CD4-positive, alpha-beta T cell treated with Interleukin-12 subunit alpha and Interleukin-12 subunit beta, for 1 hour (primary cell): ENCODE measurements around the gene CREB3L1.

Experiments
- DNase-seq: peaks from one replicate; pipeline ENCODE4 v3.0.0-alpha.2; 2020

CREB3L1 gene

DNA sequence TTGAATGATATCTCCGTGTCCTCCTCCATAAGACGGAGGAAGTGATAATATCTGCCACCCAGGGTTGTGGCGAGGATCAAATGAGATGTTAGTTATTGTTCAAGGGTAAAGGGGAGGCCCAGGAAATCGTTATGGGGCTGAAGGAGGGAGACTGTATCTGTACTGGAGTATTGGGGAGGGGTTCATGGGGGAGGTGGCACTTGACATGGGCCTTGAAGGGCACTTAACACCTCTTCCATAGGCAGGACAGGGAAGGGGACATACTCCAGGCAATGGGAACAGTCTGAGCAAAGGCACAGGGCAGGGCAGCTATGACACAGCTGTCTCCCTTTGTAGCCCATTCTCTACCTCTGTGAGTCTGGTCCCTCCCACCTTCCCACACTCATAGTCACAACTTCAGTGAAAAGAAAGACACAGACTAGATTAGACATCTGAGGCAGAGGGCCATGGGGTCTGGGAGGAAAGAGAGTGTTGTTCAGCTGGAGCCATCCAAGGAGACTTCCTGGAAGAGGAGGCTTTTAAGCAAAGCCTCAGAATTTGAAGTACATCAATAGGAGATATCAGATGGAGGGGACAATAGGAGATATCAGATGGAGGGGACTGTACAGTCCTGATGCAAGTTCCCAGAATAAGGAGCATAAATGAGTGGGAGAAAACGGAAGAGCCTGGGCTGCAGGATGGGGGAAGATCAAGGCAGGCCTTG is 54.0 kb downstream of the CREB3L1 start:
- peak; percentile 65 for DNase-seq

DNA sequence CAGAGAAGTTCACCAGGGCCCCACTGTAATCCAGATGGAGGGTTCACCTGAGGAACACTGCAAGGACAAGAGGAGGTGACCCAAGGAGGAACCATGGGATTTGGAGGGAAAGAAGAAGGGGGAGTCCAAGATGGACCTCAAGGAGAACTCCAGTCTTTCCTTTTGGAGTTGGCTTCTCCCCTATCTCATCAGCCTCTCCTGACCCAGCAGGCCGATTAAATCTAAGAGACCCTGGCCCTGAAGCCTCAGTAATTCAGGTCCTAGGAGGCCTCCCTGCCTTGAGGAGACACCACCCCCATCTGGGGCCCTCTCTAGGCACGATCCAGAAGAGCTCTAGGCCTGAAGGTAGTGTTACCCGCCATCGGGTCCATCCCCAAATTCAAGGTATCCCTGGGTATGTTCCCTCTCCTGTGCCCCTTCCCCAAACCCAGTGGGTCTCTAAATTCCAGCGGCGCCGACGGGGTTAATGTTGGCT is 54.7 kb downstream of the CREB3L1 start:
- no peak for DNase-seq

DNA sequence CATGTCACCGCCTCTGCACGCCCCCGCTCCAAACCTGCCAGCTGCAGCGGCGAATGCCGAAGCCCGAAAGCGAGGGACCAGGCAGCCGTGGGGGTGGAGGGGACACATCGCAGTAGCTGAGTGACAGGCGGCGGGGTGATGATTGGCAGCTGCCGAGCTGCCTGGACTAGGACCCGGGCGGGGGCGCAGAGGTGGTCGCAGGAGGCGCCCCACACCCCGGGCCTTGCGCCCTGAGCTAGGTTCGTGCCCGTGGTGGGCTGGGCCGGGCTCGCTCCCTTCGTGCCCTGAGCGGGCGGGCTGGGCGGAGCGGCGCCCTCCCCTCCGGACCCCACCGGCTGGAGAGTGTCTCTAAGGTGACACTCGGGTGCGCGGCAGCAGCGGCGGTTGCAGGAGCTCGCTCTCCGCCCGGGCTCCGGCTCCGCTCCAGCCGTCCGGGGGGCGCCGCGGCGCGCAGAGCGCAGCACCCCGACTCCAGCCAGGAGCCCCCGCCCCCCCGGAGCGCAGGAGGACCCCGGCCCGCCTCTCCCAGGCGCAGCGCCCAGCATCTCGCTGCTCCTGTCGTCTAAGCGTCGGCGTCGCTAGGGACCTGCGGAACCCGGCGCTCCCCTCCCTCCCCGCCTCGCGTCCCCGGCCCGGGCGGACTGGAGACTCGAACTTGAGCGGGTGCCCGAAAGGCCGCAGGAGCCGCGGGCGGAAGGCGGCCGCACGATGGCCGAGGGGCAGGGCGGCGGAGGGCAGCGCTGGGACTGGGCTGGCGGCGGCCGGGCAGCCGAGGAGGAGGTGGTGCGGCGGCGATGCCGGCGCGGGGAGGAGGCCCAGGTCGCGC is 55.3 kb downstream of the CREB3L1 start:
- no peak for DNase-seq

DNA sequence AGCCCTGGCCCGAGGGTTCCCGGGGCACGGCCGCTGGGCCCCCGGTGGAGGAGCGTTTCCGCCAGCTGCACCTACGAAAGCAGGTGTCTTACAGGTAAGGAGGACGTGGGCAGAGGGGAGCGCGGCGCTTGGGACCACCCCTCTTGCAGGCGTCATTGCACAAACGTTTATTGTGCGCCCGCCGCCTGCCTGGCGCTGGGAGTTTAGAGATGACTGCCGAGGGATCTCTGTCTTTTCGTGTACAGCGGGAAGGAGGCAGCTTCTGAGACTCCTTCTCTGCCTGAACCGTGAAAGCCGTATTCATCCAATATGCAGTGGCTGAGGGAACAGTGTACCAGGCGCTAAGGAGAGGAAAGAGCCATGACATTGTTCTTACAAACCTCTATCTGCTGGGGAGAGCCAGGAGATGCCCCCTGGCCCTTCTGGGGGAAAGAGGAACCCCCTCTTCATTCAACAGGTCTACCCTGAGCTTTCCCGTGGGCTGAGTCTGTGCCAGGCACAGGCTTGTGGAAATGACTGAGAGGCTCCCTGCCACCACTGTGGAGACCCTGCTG is 56.0 kb downstream of the CREB3L1 start:
- no peak for DNase-seq

DNA sequence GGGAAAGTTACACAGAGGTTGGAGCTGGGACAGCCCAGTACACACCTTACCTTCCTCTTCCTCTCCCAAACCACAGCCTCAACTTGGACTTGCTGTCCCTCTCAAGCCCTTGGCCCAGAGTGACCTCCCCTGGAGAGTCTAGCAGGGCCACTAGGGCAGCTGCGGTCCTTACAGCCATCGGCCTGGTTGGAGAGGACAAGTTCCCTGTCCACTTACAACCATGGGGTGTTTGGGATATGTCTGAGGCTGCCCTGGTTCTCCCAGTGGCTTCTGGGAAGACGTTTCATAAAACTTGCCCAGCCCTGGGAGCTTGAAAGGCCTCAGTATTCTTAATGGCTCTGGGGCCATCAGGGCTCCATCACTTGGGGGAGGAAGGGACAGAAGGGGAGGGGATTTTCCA is 56.7 kb downstream of the CREB3L1 start:
- DNase-seq = no peak

DNA sequence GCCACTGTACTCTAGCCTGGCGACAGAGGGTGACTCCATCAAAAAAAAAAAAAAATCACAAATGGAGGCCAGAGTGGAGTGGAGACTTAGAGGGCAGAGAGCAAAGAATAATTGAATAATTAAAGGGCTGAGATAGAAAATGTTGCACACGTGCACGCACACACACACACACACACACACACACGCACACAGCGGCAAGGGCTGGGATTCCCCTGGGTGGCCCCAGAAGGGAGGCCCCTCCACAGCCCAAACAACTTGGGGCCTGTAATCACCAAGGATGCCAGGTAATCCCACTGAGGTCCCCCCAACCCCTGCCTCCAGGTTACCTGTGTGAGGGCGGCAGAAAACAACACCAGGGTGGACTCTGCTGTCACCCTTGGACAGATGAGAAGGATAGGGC is 57.8 kb downstream of the CREB3L1 start:
- no peak for DNase-seq

DNA sequence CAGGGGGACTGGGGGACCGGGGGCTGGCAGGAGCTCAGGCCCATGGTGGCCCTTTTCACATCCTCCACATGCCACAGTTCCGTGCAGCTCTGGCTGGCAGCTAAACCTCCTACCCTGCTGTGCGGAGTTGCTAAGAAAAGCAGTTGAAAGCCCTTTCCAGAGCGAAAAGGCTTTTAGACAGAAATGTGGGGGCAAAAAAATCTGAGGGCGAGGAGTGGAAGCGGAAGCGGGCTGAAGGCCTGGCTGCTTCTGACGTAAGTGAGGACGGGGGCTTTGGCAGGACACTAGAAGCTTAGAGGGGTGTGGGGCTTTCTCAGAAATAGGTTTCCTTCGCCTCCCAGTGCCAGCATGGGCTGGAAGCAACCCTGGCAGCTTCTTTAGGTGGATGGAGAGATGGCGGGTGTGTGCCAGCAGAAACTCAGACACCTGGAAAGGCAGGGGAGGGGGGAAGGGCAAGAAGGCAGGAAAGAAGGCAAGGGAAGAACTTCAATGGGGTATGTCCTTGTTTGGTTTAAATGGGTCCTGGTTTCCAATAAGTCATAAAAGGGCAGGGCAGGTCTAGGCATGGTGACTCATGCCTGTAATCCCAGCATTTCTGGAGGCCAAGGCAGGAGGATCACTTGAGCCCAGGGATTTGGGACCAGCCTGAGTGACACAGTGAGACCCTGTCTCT is 58.6 kb downstream of the CREB3L1 start:
- DNase-seq = no peak

DNA sequence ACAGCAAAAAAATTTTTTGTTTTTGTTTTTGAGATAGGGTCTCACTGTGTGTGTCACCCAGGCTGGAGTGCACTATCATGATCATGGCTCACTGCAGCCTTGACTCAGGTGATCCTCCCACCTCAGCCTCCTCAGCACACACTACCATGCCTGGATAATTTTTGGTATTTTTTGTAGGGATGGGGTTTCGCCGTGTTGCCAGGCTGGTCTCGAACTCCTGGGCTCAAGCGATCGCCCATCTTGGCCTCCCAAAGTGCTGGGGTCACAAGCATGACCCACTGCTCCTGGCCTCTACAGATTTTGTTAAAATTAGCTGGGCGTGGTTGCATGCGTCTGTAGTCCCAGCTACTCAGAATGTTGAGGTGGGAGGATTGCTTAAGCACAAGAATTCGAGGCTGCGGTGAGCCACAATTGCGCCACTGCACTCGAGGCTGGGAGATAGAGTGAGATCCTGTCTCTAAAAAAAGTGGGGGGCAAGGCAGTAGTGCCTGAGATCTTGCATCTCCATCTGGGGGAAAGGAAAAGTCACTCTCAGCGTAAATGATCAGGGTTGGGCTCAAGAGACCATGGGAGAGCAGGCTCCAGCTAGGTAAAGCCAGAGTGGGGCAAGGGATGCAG is 59.2 kb downstream of the CREB3L1 start:
- no peak for DNase-seq

DNA sequence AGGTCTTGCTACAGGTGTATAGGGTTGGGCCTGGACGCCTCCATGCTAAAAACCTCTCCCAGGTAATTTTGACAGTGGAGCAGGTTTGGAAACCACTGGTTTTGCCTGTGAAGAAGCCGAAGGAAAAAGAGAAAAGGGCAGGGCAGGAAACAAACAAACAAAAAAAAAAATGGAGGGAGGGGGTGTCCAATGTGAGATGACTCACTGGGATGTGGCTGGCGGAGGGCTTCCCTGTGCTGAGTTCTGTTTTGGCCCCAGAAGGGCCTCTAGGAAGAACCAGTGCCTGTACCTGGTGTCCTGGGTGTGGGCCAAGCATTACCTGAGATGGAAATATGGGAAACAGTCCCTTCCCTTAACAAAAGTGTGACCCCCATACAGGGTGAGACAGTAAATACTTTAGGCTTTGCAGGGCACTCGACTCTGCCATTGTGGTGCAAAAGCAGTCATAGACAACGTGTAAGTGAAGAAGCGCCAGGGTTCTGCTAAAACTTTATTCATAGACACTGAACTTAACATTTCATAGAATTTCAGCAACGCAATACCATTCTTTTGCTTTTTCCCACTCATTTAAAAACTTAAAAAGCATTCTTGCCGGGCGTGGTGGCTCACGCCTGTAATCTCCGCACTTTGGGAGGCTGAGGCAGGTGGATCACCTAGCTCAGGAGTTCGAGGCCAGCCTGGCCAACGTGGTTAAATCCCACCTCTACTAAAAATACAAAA is 60.3 kb downstream of the CREB3L1 start:
- DNase-seq = no peak

DNA sequence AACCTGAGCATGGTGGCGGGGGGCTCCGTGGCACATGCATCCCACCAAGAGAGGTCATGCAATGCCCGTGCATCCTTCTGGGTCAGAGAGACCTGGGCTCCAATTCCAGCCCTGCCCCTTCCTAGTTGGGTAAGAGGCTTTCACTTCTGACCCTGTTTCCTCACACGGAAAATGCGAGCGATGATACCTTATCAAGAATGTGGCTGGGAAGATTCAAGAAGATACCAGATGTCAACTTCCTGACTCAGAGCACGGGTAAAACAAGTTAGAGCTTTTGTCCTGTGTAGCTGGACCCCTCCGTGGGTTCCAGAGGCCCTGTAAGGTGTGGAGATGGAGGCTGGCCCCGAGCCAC is 61.1 kb downstream of the CREB3L1 start:
- DNase-seq = no peak

DNA sequence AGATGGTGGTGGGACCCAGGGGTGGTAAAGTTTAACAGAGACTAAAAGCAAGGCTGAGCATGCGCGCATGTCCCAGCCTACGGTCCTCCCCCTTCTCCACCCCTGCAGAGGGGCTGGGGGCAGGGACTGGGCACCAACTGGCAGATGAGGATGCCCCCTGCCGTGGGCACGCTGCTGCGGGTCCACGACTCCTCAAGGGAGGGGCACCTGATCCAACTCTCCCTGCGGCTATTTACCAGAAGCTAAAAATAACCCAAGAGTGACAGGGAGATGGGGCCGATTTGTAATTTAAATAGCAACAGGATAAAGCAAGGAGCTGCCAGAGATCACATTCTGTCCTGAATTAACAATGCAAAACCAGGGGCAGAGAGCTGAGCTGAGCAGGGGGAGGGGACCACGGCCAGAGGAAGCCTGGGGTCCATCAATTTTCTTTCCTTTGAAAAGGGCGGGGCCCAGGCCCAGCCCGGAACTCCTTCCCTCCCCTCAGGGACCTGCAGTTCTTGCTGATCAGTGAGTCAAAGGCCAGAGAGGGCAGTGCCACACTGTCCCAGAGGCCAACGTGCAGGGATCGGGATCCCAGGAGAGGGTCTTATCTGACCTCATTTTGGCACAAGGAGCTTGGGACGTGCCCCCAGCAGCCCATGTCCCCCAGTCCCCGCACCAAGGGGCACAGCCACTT is 61.7 kb downstream of the CREB3L1 start:
- DNase-seq = no peak

DNA sequence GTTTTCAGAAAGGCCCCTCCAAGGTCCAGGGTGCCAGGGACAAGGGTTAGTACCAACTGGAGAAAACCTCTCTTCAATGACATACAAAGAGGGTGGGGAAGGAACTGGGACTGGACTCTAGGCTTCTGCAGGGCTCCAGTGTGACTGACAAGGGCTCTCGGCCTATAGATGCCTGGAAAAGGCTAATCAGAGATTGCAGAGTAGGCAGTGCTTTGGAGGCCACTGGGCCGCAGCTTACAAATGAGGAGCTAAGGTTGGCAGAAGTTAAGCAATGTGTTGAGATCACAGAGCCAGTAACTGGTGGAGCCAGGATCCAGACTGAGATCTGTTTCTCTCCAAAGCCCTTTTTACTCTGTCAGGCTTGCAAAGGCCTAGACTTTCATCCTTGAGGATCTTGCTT is 62.4 kb downstream of the CREB3L1 start:
- no peak for DNase-seq

DNA sequence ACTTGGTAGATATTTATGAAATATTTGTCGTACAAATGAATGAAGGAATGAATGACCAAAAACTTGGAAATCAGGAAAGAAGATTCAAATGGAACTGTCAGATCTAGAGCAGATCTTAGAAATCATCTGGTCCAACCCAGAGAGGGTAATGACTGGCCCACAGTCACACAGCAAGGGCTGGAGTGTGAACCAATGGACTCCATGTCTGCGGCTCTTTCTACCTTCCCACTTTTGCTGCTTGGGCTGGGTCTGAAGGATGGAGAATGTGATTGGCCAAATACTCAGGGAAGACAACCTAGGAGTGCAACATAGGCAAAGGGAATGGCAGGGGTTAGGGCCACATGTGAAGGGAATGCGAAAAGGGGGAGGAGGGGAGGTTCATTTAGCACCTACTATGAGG is 64.0 kb downstream of the CREB3L1 start:
- DNase-seq = no peak

DNA sequence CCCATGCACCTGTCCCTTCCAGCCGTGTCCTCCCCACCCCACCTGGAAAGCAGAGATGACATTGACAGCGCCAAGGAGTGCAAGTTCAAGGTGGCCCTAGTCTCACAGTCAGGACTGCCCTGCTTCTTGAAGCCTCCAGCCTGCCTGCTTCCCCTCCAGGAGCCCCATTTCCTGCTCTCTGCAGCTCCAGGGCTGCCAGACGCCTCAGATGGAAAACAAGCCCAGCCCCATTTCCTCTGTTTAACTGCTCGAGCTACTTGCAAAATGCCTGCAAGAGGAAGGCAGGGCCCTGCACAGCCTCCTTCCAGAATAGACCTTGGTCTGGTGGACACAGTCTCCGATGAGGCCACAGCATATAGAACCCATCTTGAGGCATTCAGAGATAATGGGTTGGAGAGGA is 64.8 kb downstream of the CREB3L1 start:
- DNase-seq = no peak

DNA sequence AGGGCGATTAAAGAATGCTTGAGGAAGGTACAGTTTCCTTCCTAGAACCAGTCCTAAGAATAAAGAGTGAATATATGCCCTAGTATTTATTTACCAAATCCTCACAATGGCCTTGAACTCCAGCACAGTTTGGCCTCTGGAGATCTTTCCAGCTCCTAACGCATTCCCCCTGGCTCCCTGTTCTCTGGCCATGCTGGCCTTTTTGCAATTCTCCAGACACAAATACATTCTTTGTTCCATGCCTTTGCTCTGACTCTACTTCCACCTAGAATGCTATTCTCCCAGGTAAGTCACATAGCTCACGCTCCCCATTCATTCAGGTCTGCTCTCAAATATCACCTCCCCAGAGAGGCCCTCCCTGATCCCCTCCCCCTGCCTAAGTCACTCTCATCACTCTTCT is 66.1 kb downstream of the CREB3L1 start:
- no peak for DNase-seq

DNA sequence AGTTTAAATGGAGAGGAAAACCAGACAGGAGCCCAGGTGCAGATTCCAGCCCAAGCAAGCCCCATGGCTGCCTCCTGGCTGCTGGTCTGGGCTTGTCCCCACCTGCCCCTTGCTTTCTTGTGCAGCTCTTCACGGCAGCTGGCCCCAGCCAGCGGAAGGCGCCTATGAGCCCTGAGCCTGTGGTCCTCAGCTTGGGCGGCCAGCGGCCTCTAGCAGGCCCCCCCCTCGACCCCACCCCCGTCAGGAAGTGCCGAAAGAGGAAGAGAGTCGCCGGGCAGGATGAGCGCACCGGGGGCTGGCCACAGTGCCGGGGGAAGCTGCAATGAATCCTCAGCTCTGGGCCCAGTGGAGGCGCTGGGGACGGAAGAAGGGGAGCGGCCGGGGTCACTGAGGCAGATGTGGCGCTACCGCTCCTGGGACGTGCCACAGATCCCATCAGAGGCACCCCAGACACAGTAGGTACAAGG is 67.7 kb downstream of the CREB3L1 start:
- DNase-seq = no peak

DNA sequence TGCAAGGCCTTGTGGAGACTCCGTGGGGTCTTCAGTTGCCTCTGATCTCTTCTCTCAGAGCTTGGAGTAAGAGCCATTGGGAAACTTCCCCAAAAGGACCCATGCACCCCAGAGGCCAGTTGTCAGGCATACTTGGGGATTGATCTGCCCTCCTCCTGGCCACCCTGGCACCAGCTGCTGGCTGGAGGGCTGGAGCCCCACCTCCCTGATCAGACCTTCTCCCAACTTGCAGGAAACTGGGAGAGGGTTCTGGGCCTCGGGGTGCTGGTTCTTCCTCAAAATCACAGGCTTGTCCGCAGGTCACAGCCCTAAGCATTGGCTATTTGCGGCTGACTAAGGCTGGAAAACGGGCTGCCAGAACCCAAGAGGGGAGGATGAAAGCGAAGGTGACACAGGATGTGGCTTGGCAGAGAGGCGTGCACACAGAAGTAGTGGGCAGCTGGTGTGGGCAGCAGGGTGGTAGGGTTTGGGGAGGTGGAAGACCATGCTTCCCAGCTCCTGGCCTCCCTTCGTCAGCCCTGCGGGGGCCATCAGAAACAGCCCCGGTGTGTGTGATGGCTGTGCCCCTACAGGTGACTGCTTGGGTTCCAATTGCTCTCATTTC is 68.5 kb downstream of the CREB3L1 start:
- peak; percentile 31 for DNase-seq

DNA sequence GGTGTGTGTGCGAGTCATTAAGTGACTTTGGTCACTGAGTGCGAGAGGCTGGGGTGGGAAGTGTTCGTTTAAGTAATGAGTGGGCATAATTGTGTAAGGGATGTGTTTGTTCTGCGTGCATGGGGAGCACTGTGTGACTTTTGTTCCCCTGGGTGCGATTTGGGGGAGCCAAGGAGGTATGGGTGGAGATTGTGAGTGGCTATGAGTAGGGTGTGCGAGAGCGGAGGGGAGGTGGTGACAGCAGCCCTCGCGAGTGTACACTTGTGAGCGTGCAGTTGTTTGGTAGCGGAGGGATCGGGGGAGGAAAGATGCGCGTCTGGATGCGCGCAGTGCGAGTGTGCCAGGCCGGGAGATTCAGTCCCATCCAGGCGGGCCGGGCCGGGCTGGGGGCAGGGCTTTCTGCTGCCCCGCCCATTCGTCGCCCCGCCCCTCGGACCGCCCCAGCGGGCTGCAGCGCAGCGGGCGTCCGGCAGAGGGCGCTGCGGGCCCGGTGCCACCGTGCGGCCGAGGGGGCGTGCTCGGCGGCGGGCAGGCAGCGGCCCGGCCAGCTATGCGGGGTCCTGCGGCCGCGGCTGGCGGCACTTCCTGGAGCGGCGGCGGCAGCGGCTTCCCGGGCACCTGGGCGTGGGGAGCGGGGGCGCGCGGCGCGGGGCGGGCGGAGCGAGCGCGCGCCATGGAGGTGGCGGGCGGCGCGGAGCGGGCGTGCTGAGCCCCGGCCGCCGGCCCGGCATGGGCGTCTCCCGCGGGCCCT is 69.6 kb downstream of the CREB3L1 start, which contains the start of gene DGKZ:
Gene DGKZ (plus strand): TSS at position 578 of the 751 bp plus-strand sequence. CDS start 197 bp downstream, outside the sequence.
- peak; percentile 94 for DNase-seq

DNA sequence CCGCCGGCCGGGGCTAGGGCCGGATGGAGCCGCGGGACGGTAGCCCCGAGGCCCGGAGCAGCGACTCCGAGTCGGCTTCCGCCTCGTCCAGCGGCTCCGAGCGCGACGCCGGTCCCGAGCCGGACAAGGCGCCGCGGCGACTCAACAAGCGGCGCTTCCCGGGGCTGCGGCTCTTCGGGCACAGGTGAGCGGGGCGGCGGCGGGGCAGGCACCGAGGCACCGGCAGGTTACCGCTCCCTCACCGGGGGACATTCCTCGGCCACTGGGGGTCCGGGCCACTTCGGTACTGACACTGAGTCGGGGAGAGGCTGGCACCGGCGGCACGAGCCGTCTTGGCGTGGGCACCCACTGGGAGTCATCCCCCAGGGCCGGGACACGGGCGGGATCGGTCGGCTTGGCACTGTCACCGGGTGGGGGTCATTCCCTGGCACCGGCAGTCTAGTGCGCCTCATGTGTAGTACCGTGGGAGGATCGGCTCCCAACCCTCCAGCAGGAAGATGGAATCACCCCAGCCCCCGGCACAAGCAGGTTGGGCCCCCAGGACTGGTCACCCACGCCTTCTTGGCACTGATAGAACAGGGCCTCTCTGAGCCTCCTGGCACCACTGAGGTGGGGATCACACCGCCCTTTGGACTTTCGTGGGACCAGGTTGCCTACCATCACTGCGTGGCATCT is 70.3 kb downstream of the CREB3L1 start:
- no peak for DNase-seq
